ENCODE measurements around the gene SLC27A6. TPM values are rescaled to one million over a fixed set of nuclear protein-coding genes. Genes with fewer than 3 reads are reported as not detected.

Gene SLC27A6
- total RNA-seq, 4 donors from 2014 or later: 0.67 to 80.1 (median 33.4) TPM

DNA sequence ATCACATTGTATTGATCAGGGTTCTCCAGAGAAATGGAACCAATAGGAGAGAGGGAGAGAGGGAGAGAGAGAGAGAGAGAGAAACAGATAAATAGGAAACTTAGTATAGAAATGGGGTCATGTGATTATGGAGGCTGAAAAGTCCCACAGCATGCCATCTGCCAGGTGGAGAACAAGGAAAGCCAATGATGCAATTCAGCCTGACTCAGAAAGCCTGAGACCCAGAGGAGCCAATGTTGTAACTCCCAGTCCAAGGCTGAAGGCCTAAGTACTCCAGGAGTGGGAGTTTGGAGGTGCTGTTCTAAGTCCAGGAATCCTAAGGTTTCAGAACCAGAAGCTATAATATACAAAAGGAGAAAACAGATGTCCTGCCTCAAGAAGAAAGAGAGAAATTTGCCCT, 80.9 kb downstream of the SLC27A6 start:
- Histone ChIP-seq H3K9me3 (peaks cover 0 to 18% (median 0%) of the 10 kb centered on the region in 3 donors), H3K27ac (no peak overlapping the region), H3K27me3 (no peaks in the 10 kb centered on the region), H3K4me3 (no peak overlapping the region), H3K36me3 (no peaks in the 10 kb centered on the region), H3K4me1 (peaks cover 0 to 11% (median 0%) of the 10 kb centered on the region in 3 donors)
- TF ChIP-seq POLR2A (IDR thresholded peaks at IDR 0.05) (no peak), EP300 (IDR thresholded peaks at IDR 0.05) (no peak), CTCF (IDR thresholded peaks at IDR 0.05) (no peak), POLR2AphosphoS5 (IDR thresholded peaks at IDR 0.05) (no peak)
- no peak for ATAC-seq

- whole genome bisulfite sequencing, 2 donors (ENCODE audit: low coverage in 1 of 2): 0 to 64% methylated on average over 1 to 2 of the region's 2 CpGs
- no peaks in the 10 kb centered on the region for H3K27me3 ChIP-seq
- peaks cover 0 to 11% (median 0%) of the 10 kb centered on the region in 3 donors for H3K4me1 ChIP-seq
- H3K36me3 ChIP-seq: no peaks in the 10 kb centered on the region
- no peak overlapping the region for H3K27ac ChIP-seq
- H3K4me3 ChIP-seq: no peak overlapping the region
- no peak for ATAC-seq
- TF ChIP-seq POLR2A (IDR thresholded peaks at IDR 0.05) (no peak), CTCF (IDR thresholded peaks at IDR 0.05) (no peak), POLR2AphosphoS5 (IDR thresholded peaks at IDR 0.05) (no peak), EP300 (IDR thresholded peaks at IDR 0.05) (no peak)
- H3K9me3 ChIP-seq: peaks cover 0 to 16% (median 0%) of the 10 kb centered on the region in 3 donors
Observed at GRCh38 chr5:129048509-129048908, 83.2 kb downstream of the SLC27A6 start.

DNA sequence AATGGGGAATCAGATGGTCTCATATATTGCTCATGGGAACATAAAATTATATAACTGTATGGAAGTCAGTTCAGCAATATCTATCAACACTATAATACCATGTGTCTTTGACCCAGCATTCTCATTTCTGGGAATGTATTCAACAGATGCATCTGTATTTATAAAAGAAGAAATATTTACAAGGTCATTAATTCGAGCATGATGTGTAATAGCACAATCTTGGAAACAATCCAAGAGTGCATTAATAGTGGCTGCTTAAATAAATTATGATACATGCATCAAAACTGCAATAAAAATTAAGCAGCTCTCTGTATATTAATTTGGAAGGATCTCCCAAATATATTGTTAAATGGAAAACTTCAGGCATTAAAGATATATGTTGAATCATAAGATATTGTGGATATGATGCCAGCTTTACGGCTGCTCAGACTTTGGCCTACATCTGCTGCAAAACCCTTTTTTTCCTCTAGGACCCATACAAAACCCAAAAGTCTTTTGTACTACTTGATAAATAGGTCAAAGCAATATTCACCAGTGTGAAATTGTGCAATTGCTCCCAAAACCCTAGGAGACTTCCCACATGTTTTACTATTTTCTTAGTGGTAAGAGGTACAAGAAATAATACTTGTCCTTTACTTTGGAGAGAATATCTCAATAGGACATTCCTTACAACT, 84.0 kb downstream of the SLC27A6 start:
- WGBS, 2 donors (ENCODE audit: low coverage in 1 of 2): 7 to 37% methylated on average over 1 to 2 of the region's 2 CpGs
- Histone ChIP-seq H3K27ac (no peak overlapping the region), H3K36me3 (no peaks in the 10 kb centered on the region), H3K9me3 (peaks cover 0 to 8% (median 0%) of the 10 kb centered on the region in 3 donors), H3K4me3 (no peak overlapping the region), H3K4me1 (peaks cover 0 to 11% (median 0%) of the 10 kb centered on the region in 3 donors), H3K27me3 (no peaks in the 10 kb centered on the region)
- TF ChIP-seq POLR2A (IDR thresholded peaks at IDR 0.05) (no peak), POLR2AphosphoS5 (IDR thresholded peaks at IDR 0.05) (no peak), EP300 (IDR thresholded peaks at IDR 0.05) (no peak), CTCF (IDR thresholded peaks at IDR 0.05) (no peak)
- ATAC-seq: no peak

GRCh38 chr5:129051283-129051682, 86.0 kb downstream of the SLC27A6 start:
- 18 to 93% methylated on average over 4 of the region's 4 CpGs for WGBS, 2 donors (ENCODE audit: low coverage in 1 of 2)
- H3K4me1 ChIP-seq: peaks cover 0 to 11% (median 0%) of the 10 kb centered on the region in 3 donors
- no peaks in the 10 kb centered on the region for H3K9me3 ChIP-seq
- TF ChIP-seq CTCF (IDR thresholded peaks at IDR 0.05): no peak
- TF ChIP-seq POLR2A (IDR thresholded peaks at IDR 0.05): no peak
- no peak for TF ChIP-seq EP300 (IDR thresholded peaks at IDR 0.05)
- no peak for TF ChIP-seq POLR2AphosphoS5 (IDR thresholded peaks at IDR 0.05)
- no peak overlapping the region for H3K27ac ChIP-seq
- ATAC-seq: no peak
- no peak overlapping the region for H3K4me3 ChIP-seq
- H3K36me3 ChIP-seq: no peaks in the 10 kb centered on the region
- H3K27me3 ChIP-seq: no peaks in the 10 kb centered on the region

GRCh38 chr5:129053438-129053837, 88.2 kb downstream of the SLC27A6 start:
- no peak for ATAC-seq
- Histone ChIP-seq H3K4me1 (peaks cover 0 to 7% (median 0%) of the 10 kb centered on the region in 3 donors), H3K9me3 (peaks cover 0 to 5% (median 0%) of the 10 kb centered on the region in 3 donors), H3K27ac (no peak overlapping the region), H3K36me3 (no peaks in the 10 kb centered on the region), H3K27me3 (no peaks in the 10 kb centered on the region), H3K4me3 (no peak overlapping the region)
- no peak for TF ChIP-seq EP300 (IDR thresholded peaks at IDR 0.05)
- TF ChIP-seq POLR2A (IDR thresholded peaks at IDR 0.05): no peak
- peak in 3 of 4 experiments; percentile 6 to 42 (median 17) for TF ChIP-seq CTCF (IDR thresholded peaks at IDR 0.05)
- no peak for TF ChIP-seq POLR2AphosphoS5 (IDR thresholded peaks at IDR 0.05)

All from gastroesophageal sphincter (tissue), 4 donors.